Stimulated activated naive B cell treated with anti-CD40 and anti-IgM and Interleukin-4, amounts not matched to agents 10 μg/mL and 1 μg/mL and 100 μg/mL, for 72 hours (primary cell): ENCODE results near the gene MAPK8IP3.
"Not testable (repeated sequence)": the region's sequence is repeated elsewhere in the genome, so short reads cannot be mapped to it uniquely, and the experiment has no call there.

Experiments
- ATAC-seq, 2 donors: fragments of 150-1000 bp; cut with Tn5 transposase; replicated peaks; 2 replicates each; pipeline ENCODE4 v1.10.0; 2021; ENCODE audit warnings: moderate library complexity in 1 of 2
- DNase-seq: peaks from one replicate; pipeline ENCODE4 v3.0.0; 2021
- H3K27ac Mint-ChIP-seq: one replicate; pipeline ENCODE4 v1.8.0; 2022; ENCODE audit warnings: mild to moderate bottlenecking, mixed read lengths
- H3K27me3 Mint-ChIP-seq, 2 donors: one replicate each; pipeline ENCODE4 v1.8.0; 2022; ENCODE audit warnings: mixed read lengths in 2 of 2
- H3K36me3 Mint-ChIP-seq, 2 donors: one replicate each; pipeline ENCODE4 v1.8.0; 2022; ENCODE audit warnings: mixed read lengths in 2 of 2, mild to moderate bottlenecking in 1 of 2
- H3K4me1 Mint-ChIP-seq, 2 donors: one replicate each; pipeline ENCODE4 v1.8.0; 2022; ENCODE audit warnings: mixed read lengths in 2 of 2, mild to moderate bottlenecking in 1 of 2
- H3K4me3 Mint-ChIP-seq, 2 donors: one replicate each; pipeline ENCODE4 v1.8.0; 2022; ENCODE audit warnings: mild to moderate bottlenecking in 2 of 2, mixed read lengths in 2 of 2, moderate library complexity in 1 of 2
- H3K9me3 Mint-ChIP-seq, 2 donors: one replicate each; pipeline ENCODE4 v1.8.0; 2022; ENCODE audit warnings: mixed read lengths in 2 of 2, mild to moderate bottlenecking in 1 of 2

The MAPK8IP3 gene

GRCh38 chr16:1690810-1691209 is 15.2 kb upstream of the MAPK8IP3 start:
- ATAC-seq (no peak), DNase-seq (no peak)
- Mint-ChIP-seq H3K27me3 (no peaks in the 10 kb centered on the region), H3K9me3 (no peaks in the 10 kb centered on the region), H3K36me3 (peaks cover 34 to 53% of the 10 kb centered on the region in 2 donors), H3K27ac (no peak overlapping the region), H3K4me1 (peaks cover 7 to 17% of the 10 kb centered on the region in 2 donors), H3K4me3 (no peak overlapping the region)

- H3K9me3 Mint-ChIP-seq = no peaks in the 10 kb centered on the region
- DNase-seq (no peak), ATAC-seq (no peak)
- H3K36me3 Mint-ChIP-seq = peaks cover 32 to 54% of the 10 kb centered on the region in 2 donors
- no peak overlapping the region for H3K4me3 Mint-ChIP-seq
- peaks cover 7 to 17% of the 10 kb centered on the region in 2 donors for H3K4me1 Mint-ChIP-seq
- H3K27ac Mint-ChIP-seq = no peak overlapping the region
- H3K27me3 Mint-ChIP-seq = no peaks in the 10 kb centered on the region
These were observed 14.7 kb upstream of the MAPK8IP3 start for GRCh38 chr16:1691276-1691675.

GRCh38 chr16:1691956-1692355 is 14.0 kb upstream of the MAPK8IP3 start:
- no peak for DNase-seq
- no peak overlapping the region for H3K27ac Mint-ChIP-seq
- peaks cover 7 to 17% of the 10 kb centered on the region in 2 donors for H3K4me1 Mint-ChIP-seq
- no peaks in the 10 kb centered on the region for H3K9me3 Mint-ChIP-seq
- no peaks in the 10 kb centered on the region for H3K27me3 Mint-ChIP-seq
- no peak for ATAC-seq
- peaks cover 38 to 60% of the 10 kb centered on the region in 2 donors for H3K36me3 Mint-ChIP-seq
- H3K4me3 Mint-ChIP-seq = no peak overlapping the region

- no peak overlapping the region for H3K27ac Mint-ChIP-seq
- no peak for DNase-seq
These were observed 9.1 kb upstream of the MAPK8IP3 start for GRCh38 chr16:1696863-1697262.

GRCh38 chr16:1698680-1699079 is 7.3 kb upstream of the MAPK8IP3 start:
- peaks cover 42 to 59% of the 10 kb centered on the region in 2 donors for H3K36me3 Mint-ChIP-seq
- H3K9me3 Mint-ChIP-seq = no peaks in the 10 kb centered on the region
- DNase-seq (no peak), ATAC-seq (no peak)
- H3K4me1 Mint-ChIP-seq = no peaks in the 10 kb centered on the region
- H3K27me3 Mint-ChIP-seq = no peaks in the 10 kb centered on the region
- H3K27ac Mint-ChIP-seq = no peak overlapping the region
- no peak overlapping the region for H3K4me3 Mint-ChIP-seq

More at GRCh38 chr16:1696863-1697262, 9.1 kb upstream of the MAPK8IP3 start:
- Mint-ChIP-seq H3K4me1 (no peaks in the 10 kb centered on the region), H3K27me3 (no peaks in the 10 kb centered on the region), H3K9me3 (no peaks in the 10 kb centered on the region), H3K36me3 (peaks cover 44 to 66% of the 10 kb centered on the region in 2 donors), H3K4me3 (no peak overlapping the region)
- no peak for ATAC-seq

GRCh38 chr16:1700246-1700645 is 5.7 kb upstream of the MAPK8IP3 start:
- Mint-ChIP-seq H3K27me3 (no peaks in the 10 kb centered on the region), H3K36me3 (peaks cover 32 to 56% of the 10 kb centered on the region in 2 donors), H3K9me3 (no peaks in the 10 kb centered on the region), H3K27ac (no peak overlapping the region), H3K4me3 (no peak overlapping the region), H3K4me1 (no peaks in the 10 kb centered on the region)
- ATAC-seq (no peak), DNase-seq (no peak)

GRCh38 chr16:1701216-1701878 is 4.6 kb upstream of the MAPK8IP3 start:
- no peak for ATAC-seq
- peaks cover 36 to 57% of the 10 kb centered on the region in 2 donors for H3K36me3 Mint-ChIP-seq
- H3K4me1 Mint-ChIP-seq = peaks cover 0 to 2% of the 10 kb centered on the region in 2 donors
- H3K27ac Mint-ChIP-seq = no peak overlapping the region
- no peak overlapping the region for H3K4me3 Mint-ChIP-seq
- H3K27me3 Mint-ChIP-seq = no peaks in the 10 kb centered on the region
- DNase-seq = no peak
- no peaks in the 10 kb centered on the region for H3K9me3 Mint-ChIP-seq

GRCh38 chr16:1705324-1705687 is 689 bp upstream of the MAPK8IP3 start:
- H3K27ac Mint-ChIP-seq = peak overlapping the region; percentile 100
- DNase-seq (peak; percentile 24), ATAC-seq (peak; percentile 33 to 45)
- not testable (repeated sequence) for H3K9me3 Mint-ChIP-seq, H3K27me3 Mint-ChIP-seq
- H3K4me1 Mint-ChIP-seq = peaks cover 10 to 19% of the 10 kb centered on the region in 2 donors
- H3K36me3 Mint-ChIP-seq = peaks cover 23 to 39% of the 10 kb centered on the region in 2 donors
- peak overlapping the region; percentile 99 to 100 for H3K4me3 Mint-ChIP-seq

- Mint-ChIP-seq H3K27me3 (no peaks in the 10 kb centered on the region), H3K4me1 (peaks cover 14 to 26% of the 10 kb centered on the region in 2 donors), H3K9me3 (no peaks in the 10 kb centered on the region), H3K4me3 (peak overlapping the region; percentile 99 to 100), H3K36me3 (peaks cover 25 to 35% of the 10 kb centered on the region in 2 donors), H3K27ac (peak overlapping the region; percentile 96)
- peak; percentile 44 to 51 for ATAC-seq
- no peak for DNase-seq
These were observed 594 bp downstream of the MAPK8IP3 start for GRCh38 chr16:1706386-1707192.

- H3K27me3 Mint-ChIP-seq = no peaks in the 10 kb centered on the region
- H3K27ac Mint-ChIP-seq = peak overlapping the region; percentile 96
- peaks cover 17 to 30% of the 10 kb centered on the region in 2 donors for H3K4me1 Mint-ChIP-seq
- ATAC-seq = no peak
- no peak for DNase-seq
- peak overlapping the region; percentile 85 to 99 for H3K4me3 Mint-ChIP-seq
- H3K36me3 Mint-ChIP-seq = peaks cover 25 to 31% of the 10 kb centered on the region in 2 donors
- H3K9me3 Mint-ChIP-seq = no peaks in the 10 kb centered on the region
These were observed 1.3 kb downstream of the MAPK8IP3 start for GRCh38 chr16:1707193-1707790.

- Mint-ChIP-seq H3K27me3 (no peaks in the 10 kb centered on the region), H3K4me1 (peaks cover 25 to 40% of the 10 kb centered on the region in 2 donors), H3K36me3 (peaks cover 26 to 34% of the 10 kb centered on the region in 2 donors), H3K4me3 (peak overlapping the region; percentile 85 to 99), H3K9me3 (no peaks in the 10 kb centered on the region), H3K27ac (no peak overlapping the region)
- DNase-seq (no peak), ATAC-seq (no peak)
These were observed 2.2 kb downstream of the MAPK8IP3 start for GRCh38 chr16:1708083-1708767.

- ATAC-seq = no peak
These were observed 2.8 kb downstream of the MAPK8IP3 start for GRCh38 chr16:1708768-1709180.

GRCh38 chr16:1709356-1709755 is 3.4 kb downstream of the MAPK8IP3 start:
- peaks cover 35 to 51% of the 10 kb centered on the region in 2 donors for H3K4me1 Mint-ChIP-seq
- H3K36me3 Mint-ChIP-seq = peaks cover 31 to 35% of the 10 kb centered on the region in 2 donors
- no peak for DNase-seq
- no peak for ATAC-seq
- H3K4me3 Mint-ChIP-seq = peak overlapping the region in 1 of 2 donors; percentile 53
- H3K9me3 Mint-ChIP-seq = no peaks in the 10 kb centered on the region
- peak overlapping the region; percentile 5 for H3K27ac Mint-ChIP-seq
- no peaks in the 10 kb centered on the region for H3K27me3 Mint-ChIP-seq

More at GRCh38 chr16:1708768-1709180, 2.8 kb downstream of the MAPK8IP3 start:
- peaks cover 27 to 35% of the 10 kb centered on the region in 2 donors for H3K36me3 Mint-ChIP-seq
- no peak for DNase-seq
- H3K4me1 Mint-ChIP-seq = peaks cover 30 to 45% of the 10 kb centered on the region in 2 donors
- no peaks in the 10 kb centered on the region for H3K9me3 Mint-ChIP-seq
- no peak overlapping the region for H3K4me3 Mint-ChIP-seq
- H3K27me3 Mint-ChIP-seq = no peaks in the 10 kb centered on the region
- peak overlapping the region; percentile 25 for H3K27ac Mint-ChIP-seq
